Measurements from ENCODE around the gene DMRT1. TPM values are rescaled to one million over a fixed set of nuclear protein-coding genes. Genes with fewer than 3 reads are reported as not detected.

Gene DMRT1
- total RNA-seq, 1 experiment from 2014 or later, result 0.47 TPM

- Histone ChIP-seq H4K20me1 (ENCODE audit: insufficient read depth) (no peaks in the 10 kb centered on the region), H3K4me2 (ENCODE audit: low read length) (no peak overlapping the region), H3K79me2 (ENCODE audit: insufficient read depth, low read length) (no peaks in the 10 kb centered on the region), H3K27me3 (ENCODE audit: insufficient read depth, low read length) (no peaks in the 10 kb centered on the region), H3K9me3 (ENCODE audit: control insufficient read depth in 1 of 2, insufficient read depth in 1 of 2, low read depth in 1 of 2, low read length in 2 of 2) (no peaks in the 10 kb centered on the region), H3K27ac (ENCODE audit: low read depth, low read length) (no peak overlapping the region), H3K4me1 (ENCODE audit: control insufficient read depth in 1 of 2, insufficient read depth in 2 of 2, low read length in 2 of 2) (no peaks in the 10 kb centered on the region), H2AFZ (ENCODE audit: low read depth, low read length, poor library complexity, severe bottlenecking) (no peak overlapping the region), H3K4me3 (replicated peaks in 1 of 2; ENCODE audit: low read depth in 1 of 2, low read length in 2 of 2) (no peak overlapping the region), H3K36me3 (ENCODE audit: control insufficient read depth in 1 of 2, insufficient read depth in 2 of 2, low read length in 2 of 2) (no peaks in the 10 kb centered on the region), H3K9ac (ENCODE audit: low read length) (no peak overlapping the region), H3K9me2 (ENCODE audit: insufficient read depth) (no peaks in the 10 kb centered on the region)
- intact Hi-C loops (cut with micrococcal nuclease), result no loop called here
- ChIA-PET RAD21 (ENCODE audit: low non-redundant PET in 1 of 2, low total read pairs in 2 of 2, uncharacterized antibody in 2 of 2, unreplicated experiment in 2 of 2) (no interaction called here), POLR2A (no interaction called here), CTCF (no interaction called here)
- TF ChIP-seq TCF7L2 (IDR thresholded peaks at IDR 0.05; ENCODE audit: borderline replicate concordance, extremely low read depth, insufficient read depth, insufficient read length), result no peak
- no TSS peak for BruUV-seq (replicated peaks)
- no peak for DNase-seq (ENCODE audit: low read depth, low spot score)
- no peak for ATAC-seq
These were observed 34.9 kb downstream of the DMRT1 start for GRCh38 chr9:876425-876824.

GRCh38 chr9:878239-878638 lies 36.7 kb downstream of the DMRT1 start:
- no peaks in the 10 kb centered on the region for H3K27me3 ChIP-seq (ENCODE audit: insufficient read depth, low read length)

More at GRCh38 chr9:878239-878638, 36.7 kb downstream of the DMRT1 start:
- H3K79me2 ChIP-seq (ENCODE audit: insufficient read depth, low read length), result no peaks in the 10 kb centered on the region
- no peaks in the 10 kb centered on the region for H3K9me3 ChIP-seq (ENCODE audit: control insufficient read depth in 1 of 2, insufficient read depth in 1 of 2, low read depth in 1 of 2, low read length in 2 of 2)
- ATAC-seq (no peak), DNase-seq (ENCODE audit: low read depth, low spot score) (no peak)
- no peaks in the 10 kb centered on the region for H3K9me2 ChIP-seq (ENCODE audit: insufficient read depth)
- no peak overlapping the region for H3K4me3 ChIP-seq (replicated peaks in 1 of 2; ENCODE audit: low read depth in 1 of 2, low read length in 2 of 2)
- H3K4me1 ChIP-seq (ENCODE audit: control insufficient read depth in 1 of 2, insufficient read depth in 2 of 2, low read length in 2 of 2), result no peaks in the 10 kb centered on the region
- no peak overlapping the region for H3K4me2 ChIP-seq (ENCODE audit: low read length)
- no peak overlapping the region for H2AFZ ChIP-seq (ENCODE audit: low read depth, low read length, poor library complexity, severe bottlenecking)
- CTCF ChIA-PET, result no interaction called here
- H3K36me3 ChIP-seq (ENCODE audit: control insufficient read depth in 1 of 2, insufficient read depth in 2 of 2, low read length in 2 of 2), result no peaks in the 10 kb centered on the region
- H3K27ac ChIP-seq (ENCODE audit: low read depth, low read length), result no peak overlapping the region
- no peaks in the 10 kb centered on the region for H4K20me1 ChIP-seq (ENCODE audit: insufficient read depth)
- H3K9ac ChIP-seq (ENCODE audit: low read length), result no peak overlapping the region
- RAD21 ChIA-PET (ENCODE audit: low non-redundant PET in 1 of 2, low total read pairs in 2 of 2, uncharacterized antibody in 2 of 2, unreplicated experiment in 2 of 2), result no interaction called here
- POLR2A ChIA-PET, result no interaction called here
- intact Hi-C loops (cut with micrococcal nuclease), result no loop called here
- no TSS peak for BruUV-seq (replicated peaks)
- no peak for TF ChIP-seq EZH2 (IDR thresholded peaks at IDR 0.05)
- TF ChIP-seq, protein P1, sequence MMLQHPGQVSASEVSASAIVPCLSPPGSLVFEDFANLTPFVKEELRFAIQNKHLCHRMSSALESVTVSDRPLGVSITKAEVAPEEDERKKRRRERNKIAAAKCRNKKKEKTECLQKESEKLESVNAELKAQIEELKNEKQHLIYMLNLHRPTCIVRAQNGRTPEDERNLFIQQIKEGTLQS (IDR thresholded peaks at IDR 0.05), result no peak
- TF ChIP-seq POLR2AphosphoS5 (IDR thresholded peaks at IDR 0.05; ENCODE audit: low read depth, low read length), result no peak
- TF ChIP-seq MAX (IDR thresholded peaks at IDR 0.05), result no peak
- no peak for TF ChIP-seq ZFX (IDR thresholded peaks at IDR 0.05)
- no peak for TF ChIP-seq SIN3A (IDR thresholded peaks at IDR 0.05; ENCODE audit: low read depth)
- no peak for TF ChIP-seq POLR2A (IDR thresholded peaks at IDR 0.05; ENCODE audit: borderline replicate concordance, extremely low read depth, insufficient read depth, insufficient read length)
